SK-N-SH (cell line): Measurements from ENCODE around the gene ZNF462. TPM values are rescaled to one million over a fixed set of nuclear protein-coding genes. Genes with fewer than 3 reads are reported as not detected.

Source experiments
- CTCF ChIA-PET: fragments of 300-600, 350-600 bp; formaldehyde crosslinking; extraction: SDS; loops from one replicate; lab custom pipeline; 2021; lab: Yijun Ruan, JAX
- POLR2A ChIA-PET: fragments of 350-600 bp; sonication (Branson Sonifier 250); formaldehyde crosslinking; extraction: SDS; loops from one replicate; lab custom pipeline; 2020; ENCODE audit warnings: antibody characterized with exemption, inconsistent platforms; lab: Yijun Ruan, JAX
- DNase-seq: peaks from one replicate; pipeline ENCODE4 v3.0.0; 2012
- H2AFZ ChIP-seq: fragments of 200-600 bp; sonication (generic); 2 replicates; pipeline ENCODE4 v1.8.1; 2016; ENCODE audit warnings: antibody characterized with exemption, mild to moderate bottlenecking, low read depth
- H3F3A ChIP-seq: fragments of 200-600 bp; sonication (generic); replicated peaks from 2 replicates; pipeline ENCODE3; 2016; ENCODE audit warnings: antibody characterized with exemption, mild to moderate bottlenecking; ENCODE audit not compliant: insufficient read depth
- H3K27ac ChIP-seq, 2 experiments: fragments of 200-500 bp in 1 of 2; fragments of 200-600 bp in 1 of 2; sonication (Bioruptor generic) in 1 of 2; sonication (generic), shearing (Covaris generic) in 1 of 2; 2 replicates each; pipeline versions ENCODE4 v1.5.1 to v1.6.1; 2014 to 2016; ENCODE audit warnings: low read depth in 2 of 2, inconsistent platforms in 1 of 2, low read length in 1 of 2, mild to moderate bottlenecking in 1 of 2, mixed read lengths in 1 of 2
- H3K27me3 ChIP-seq: fragments of 200-600 bp; sonication (generic), shearing (Covaris generic); 2 replicates; pipeline ENCODE4 v1.6.1; 2016; ENCODE audit warnings: mixed run types; ENCODE audit not compliant: insufficient read depth
- H3K36me3 ChIP-seq, 2 experiments: fragments of 200-500 bp in 1 of 2; fragments of 200-600 bp in 1 of 2; sonication (Bioruptor generic) in 1 of 2; sonication (generic) in 1 of 2; replicated peaks in 1 of 2; 2 replicates each; pipeline versions ENCODE3 to v1.5.1; 2014 to 2016; ENCODE audit warnings: low read length in 1 of 2, mild to moderate bottlenecking in 1 of 2; ENCODE audit not compliant: insufficient read depth in 2 of 2, control insufficient read depth in 1 of 2
- H3K4me1 ChIP-seq, 2 experiments: fragments of 200-500 bp in 1 of 2; fragments of 200-600 bp in 1 of 2; sonication (Bioruptor generic) in 1 of 2; sonication (generic), shearing (Covaris generic) in 1 of 2; 2 replicates each; pipeline versions ENCODE4 v1.5.1 to v1.6.1; 2014 to 2016; ENCODE audit warnings: low read depth in 1 of 2, low read length in 1 of 2, mixed run types in 1 of 2; ENCODE audit not compliant: insufficient read depth in 2 of 2, control insufficient read depth in 1 of 2
- H3K4me2 ChIP-seq: fragments of 200-600 bp; sonication (generic), shearing (Covaris generic); 2 replicates; pipeline ENCODE4 v1.6.1; 2017; ENCODE audit warnings: mixed run types
- H3K4me3 ChIP-seq, 2 experiments: fragments of 200-500 bp in 1 of 2; fragments of 200-600 bp in 1 of 2; sonication (Bioruptor generic) in 1 of 2; sonication (generic), shearing (Covaris generic) in 1 of 2; 2 replicates each; pipeline versions ENCODE4 v1.5.1 to v1.8.1; 2014 to 2016; ENCODE audit warnings: low read depth in 2 of 2, inconsistent platforms in 1 of 2, low read length in 1 of 2, mild to moderate bottlenecking in 1 of 2, mixed read lengths in 1 of 2, moderate library complexity in 1 of 2
- H3K79me2 ChIP-seq: fragments of 200-600 bp; sonication (generic); 2 replicates; pipeline ENCODE4 v1.8.1; 2017; ENCODE audit warnings: mild to moderate bottlenecking; ENCODE audit not compliant: insufficient read depth
- H3K9ac ChIP-seq: fragments of 200-600 bp; sonication (generic); 2 replicates; pipeline ENCODE4 v1.6.1; 2017; ENCODE audit warnings: mixed run types
- H3K9me2 ChIP-seq: fragments of 200-600 bp; sonication (generic); 2 replicates; pipeline ENCODE4 v1.6.1; 2017; ENCODE audit warnings: mixed run types
- H3K9me3 ChIP-seq: fragments of 200-600 bp; sonication (generic); 2 replicates; pipeline ENCODE4 v1.6.1; 2017; ENCODE audit warnings: mixed run types, mild to moderate bottlenecking, moderate library complexity
- H4K20me1 ChIP-seq: fragments of 200-600 bp; sonication (generic); 2 replicates; pipeline ENCODE4 v1.6.1; 2017; ENCODE audit warnings: mild to moderate bottlenecking, mixed run types; ENCODE audit not compliant: insufficient read depth
- CTCF ChIP-seq: fragments of 200-600 bp; sonication (generic); IDR thresholded peaks from 2 replicates; pipeline ENCODE4 v1.6.1; 2017; ENCODE audit warnings: antibody characterized with exemption, mild to moderate bottlenecking, moderate library complexity
- EP300 ChIP-seq, 2 experiments: IDR thresholded peaks; 2 replicates each; pipeline versions ENCODE4 v1.4.0 to v1.6.1; 2012; ENCODE audit warnings: borderline replicate concordance in 1 of 2, low read depth in 1 of 2, low read length in 1 of 2
- FOXJ3 ChIP-seq: sonication (generic); formaldehyde crosslinking; IDR thresholded peaks from 2 replicates; pipeline ENCODE4 v1.5.1; 2020; ENCODE audit warnings: mild to moderate bottlenecking, missing genetic modification reagents
- IRF3 ChIP-seq: fragments of 150-350 bp; IDR thresholded peaks from 2 replicates; pipeline ENCODE4 v1.6.1; 2016; ENCODE audit warnings: mild to moderate bottlenecking, low read depth, low read length
- JUND ChIP-seq: IDR thresholded peaks from 2 replicates; pipeline ENCODE4 v1.4.0; 2012
- MAX ChIP-seq: IDR thresholded peaks from 2 replicates; pipeline ENCODE4 v1.4.0; 2012; ENCODE audit warnings: low read depth
- MEF2A ChIP-seq: IDR thresholded peaks from 2 replicates; pipeline ENCODE4 v1.4.0; 2012; ENCODE audit warnings: low read depth, borderline replicate concordance
- NFIC ChIP-seq: IDR thresholded peaks from 2 replicates; pipeline ENCODE4 v1.4.0; 2012; ENCODE audit warnings: borderline replicate concordance
- RCOR1 ChIP-seq: fragments of 150-350 bp; IDR thresholded peaks from 2 replicates; pipeline ENCODE4 v1.6.1; 2017; ENCODE audit warnings: antibody characterized with exemption, low read length
- REST ChIP-seq: IDR thresholded peaks from 2 replicates; pipeline ENCODE4 v1.6.1; 2012; ENCODE audit warnings: mild to moderate bottlenecking, low read depth, low read length, moderate library complexity
- RFX5 ChIP-seq: IDR thresholded peaks from 2 replicates; pipeline ENCODE4 v1.6.1; 2012; ENCODE audit warnings: mild to moderate bottlenecking, improper control_type of control experiment, low read length
- RXRA ChIP-seq: IDR thresholded peaks from 2 replicates; pipeline ENCODE4 v1.4.0; 2012; ENCODE audit warnings: low read depth, mild to moderate bottlenecking, borderline replicate concordance
- SMC3 ChIP-seq: IDR thresholded peaks from 2 replicates; pipeline ENCODE4 v1.6.1; 2012; ENCODE audit warnings: low read depth, low read length, improper control_type of control experiment
- TAF1 ChIP-seq: IDR thresholded peaks from 2 replicates; pipeline ENCODE4 v1.6.1; 2012; ENCODE audit warnings: low read depth, mild to moderate bottlenecking, low read length, moderate library complexity, borderline replicate concordance
- TEAD4 ChIP-seq: IDR thresholded peaks from 2 replicates; pipeline ENCODE4 v1.4.0; 2012; ENCODE audit warnings: mild to moderate bottlenecking, borderline replicate concordance; ENCODE audit not compliant: insufficient read depth
- YY1 ChIP-seq: IDR thresholded peaks from 2 replicates; pipeline ENCODE4 v1.4.0; 2012; ENCODE audit warnings: low read depth, mild to moderate bottlenecking
- WGBS: methylation state at CpG from one replicate; pipeline ENCODE4 v1.1.6; 2017; ENCODE audit warnings: low lambda C conversion rate; 5-methylcytosine and 5-hydroxymethylcytosine counted together
- polyA plus RNA-seq, 3 experiments: library from polyadenylated mRNA; depleted of rRNA; stranded (reverse); fragments of >200 nt; gene quantifications; 2 replicates each; pipeline ENCODE4 v1.2.3, GENCODE V29; 2012

ZNF462 gene
- polyA plus RNA-seq, 1 of the 3 experiments (the other 2 are of a cell fraction): 5.2 TPM

- no peaks in the 10 kb centered on the region for H3K4me1 ChIP-seq
- no peak for DNase-seq
- CTCF ChIA-PET: no interaction called here
- 61% methylated on average over 5 of the region's 5 CpGs for WGBS
- H3K9me3 ChIP-seq: no peaks in the 10 kb centered on the region
- no peak overlapping the region for H3K9ac ChIP-seq
- H3K79me2 ChIP-seq: no peaks in the 10 kb centered on the region
- no peak overlapping the region for H3K4me3 ChIP-seq
- POLR2A ChIA-PET: no interaction called here
- H3F3A ChIP-seq: no peaks in the 10 kb centered on the region
- TF ChIP-seq REST (no peak), MAX (no peak), TAF1 (no peak), CTCF (no peak), SMC3 (no peak), YY1 (no peak), IRF3 (no peak), MEF2A (no peak), TEAD4 (no peak), NFIC (no peak), RCOR1 (no peak), EP300 (IDR thresholded peaks at IDR 0.05; ENCODE audit: borderline replicate concordance in 1 of 2, low read depth in 1 of 2, low read length in 1 of 2) (no peak), RFX5 (no peak), RXRA (no peak), JUND (no peak), FOXJ3 (CRISPR knock-in tag) (no peak)
- no peak overlapping the region for H3K27ac ChIP-seq
- no peaks in the 10 kb centered on the region for H3K9me2 ChIP-seq
- no peak overlapping the region for H2AFZ ChIP-seq
- H3K27me3 ChIP-seq: no peaks in the 10 kb centered on the region
- H4K20me1 ChIP-seq: no peaks in the 10 kb centered on the region
- no peaks in the 10 kb centered on the region for H3K36me3 ChIP-seq
- H3K4me2 ChIP-seq: no peak overlapping the region
Observed at GRCh38 chr9:106818034-106818433, 44.9 kb upstream of the ZNF462 start.
